A673 (cell line): ENCODE results near the gene FEM1A. TPM values are rescaled to one million over a fixed set of nuclear protein-coding genes. Genes with fewer than 3 reads are reported as not detected.

Source experiments
- BruUV-seq: library from RNA; stranded (reverse); fragments of 400-500 nt; replicated peaks from 2 replicates; lab custom pipeline; 2021; lab: Mats Ljungman, UMichigan
- CTCF ChIA-PET: fragments of 300-600 bp; sonication (Branson Sonifier 250); formaldehyde crosslinking; loops from one replicate; lab custom pipeline; 2022; ENCODE audit warnings: antibody characterized with exemption; lab: Charles Lee
- POLR2A ChIA-PET: fragments of 300-600 bp; sonication (Branson Sonifier 250); formaldehyde crosslinking; loops from one replicate; lab custom pipeline; 2022; ENCODE audit warnings: antibody characterized with exemption; ENCODE audit not compliant: low non-redundant PET; lab: Charles Lee
- DNase-seq: peaks from one replicate; pipeline ENCODE4 v3.0.0-alpha.2; 2015; ENCODE audit warnings: low spot score
- H3K27ac ChIP-seq: fragments of 200-600 bp; sonication (generic); 2 replicates; pipeline ENCODE4 v1.5.1; 2016; ENCODE audit warnings: mixed run types, low read depth, mild to moderate bottlenecking, mixed read lengths, antibody characterized with exemption, low read length; ENCODE audit not compliant: poor library complexity, severe bottlenecking
- H3K27me3 ChIP-seq: fragments of 200-600 bp; sonication (generic); replicated peaks from 2 replicates; pipeline ENCODE4 v1.6.1; 2017; ENCODE audit warnings: mixed run types, low read depth, mild to moderate bottlenecking, mixed read lengths, antibody characterized with exemption, low read length; ENCODE audit not compliant: insufficient read depth, poor library complexity
- H3K36me3 ChIP-seq: fragments of 200-600 bp; sonication (generic); 2 replicates; pipeline ENCODE4 v1.6.1; 2016; ENCODE audit warnings: mixed run types, mild to moderate bottlenecking, mixed read lengths, antibody characterized with exemption, low read length; ENCODE audit not compliant: insufficient read depth, poor library complexity, severe bottlenecking
- H3K4me1 ChIP-seq: fragments of 200-600 bp; sonication (generic); 2 replicates; pipeline ENCODE4 v1.6.1; 2017; ENCODE audit warnings: mixed run types, mild to moderate bottlenecking, mixed read lengths, antibody characterized with exemption, low read length; ENCODE audit not compliant: insufficient read depth, poor library complexity, severe bottlenecking
- H3K4me3 ChIP-seq: fragments of 200-600 bp; sonication (generic); 2 replicates; pipeline ENCODE4 v1.5.1; 2016; ENCODE audit warnings: low read depth, mixed run types, mild to moderate bottlenecking, mixed read lengths, low read length; ENCODE audit not compliant: poor library complexity, severe bottlenecking
- H3K9me3 ChIP-seq: fragments of 200-600 bp; sonication (generic); 2 replicates; pipeline ENCODE4 v1.6.1; 2016; ENCODE audit warnings: mixed run types, low read depth, mild to moderate bottlenecking, mixed read lengths, antibody characterized with exemption, low read length; ENCODE audit not compliant: poor library complexity, severe bottlenecking
- CTCF ChIP-seq: fragments of 300-800, 200-600 bp; sonication (generic); conservative IDR thresholded peaks from 2 replicates; pipeline ENCODE4 v1.5.1; 2017; ENCODE audit warnings: low read depth, mild to moderate bottlenecking, antibody characterized with exemption, low read length, moderate library complexity, mixed read lengths
- EZH2 ChIP-seq: fragments of 200-600 bp; sonication (generic); IDR thresholded peaks from 2 replicates; pipeline ENCODE4 v1.6.1; 2017; ENCODE audit warnings: borderline replicate concordance, low read depth, mild to moderate bottlenecking, mixed read lengths, antibody characterized with exemption, low read length; ENCODE audit not compliant: poor library complexity, severe bottlenecking
- intact Hi-C: fragments of 100-400 bp; cut with micrococcal nuclease; formaldehyde crosslinking; loops from one replicate; pipeline ENCODE4 v1.10.0; 2022; ENCODE audit not compliant: unreplicated experiment
- total RNA-seq: library from RNA; stranded (reverse); gene quantifications from 2 replicates; pipeline ENCODE4 v1.2.3, GENCODE V29; 2021

Gene FEM1A
- total RNA-seq, 1 experiment from 2014 or later: 18.9 TPM

DNA sequence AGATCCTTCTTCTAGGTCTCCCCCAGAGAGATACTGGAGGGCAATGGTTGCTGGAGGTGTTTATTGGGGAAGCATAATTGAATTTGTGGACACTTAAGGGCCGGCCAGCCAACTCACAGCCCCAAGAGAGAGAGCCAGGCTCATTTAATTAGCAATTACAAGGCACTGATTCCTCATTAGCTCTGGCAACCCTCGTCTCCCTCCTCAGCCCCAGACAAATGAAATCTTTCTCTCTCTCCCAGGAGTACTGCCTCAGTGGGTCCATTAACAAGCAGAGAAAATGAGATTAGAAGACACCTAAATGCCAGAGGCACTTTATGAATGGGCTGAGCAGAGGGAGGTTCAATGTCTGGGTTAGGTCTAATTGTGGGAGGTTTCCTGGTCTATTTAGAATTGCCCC is 19.0 kb upstream of the FEM1A start:
- H3K4me3 ChIP-seq: no peak overlapping the region
- no peak overlapping the region for H3K27ac ChIP-seq
- no peaks in the 10 kb centered on the region for H3K9me3 ChIP-seq
- intact Hi-C loops: no loop called here
- TF ChIP-seq CTCF (no peak), EZH2 (no peak)
- peaks cover 26% of the 10 kb centered on the region for H3K27me3 ChIP-seq
- DNase-seq: no peak
- POLR2A ChIA-PET: no interaction called here
- H3K4me1 ChIP-seq: no peaks in the 10 kb centered on the region
- H3K36me3 ChIP-seq: no peaks in the 10 kb centered on the region
- CTCF ChIA-PET: no interaction called here
- no TSS peak for BruUV-seq

DNA sequence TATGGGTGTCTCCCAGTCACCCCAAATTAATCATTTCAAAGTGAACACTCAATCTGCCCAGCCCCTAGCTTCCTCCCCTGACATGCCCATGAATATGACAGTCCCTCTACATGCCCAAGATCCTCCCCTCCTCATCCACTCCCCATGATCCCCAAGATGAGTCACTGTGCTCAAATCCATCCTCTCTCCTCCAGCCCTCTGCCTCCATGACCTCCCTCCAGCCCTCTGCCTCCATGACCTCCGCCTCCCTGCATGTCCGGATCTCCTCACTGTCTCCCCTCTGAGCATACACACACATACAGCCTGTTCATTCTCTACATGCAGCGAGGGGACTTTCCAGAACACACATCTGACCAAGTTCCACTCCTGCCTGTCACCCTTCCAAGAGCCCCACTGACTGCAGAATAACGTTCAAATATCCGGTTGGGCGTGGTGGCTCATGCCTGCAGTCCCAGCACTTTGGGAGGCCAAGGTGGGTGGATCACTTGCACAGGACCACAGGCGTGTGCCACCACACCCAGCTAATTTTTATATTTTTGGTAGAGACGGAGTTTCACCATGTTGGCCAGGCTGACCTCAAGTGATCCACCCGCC is 18.4 kb upstream of the FEM1A start:
- intact Hi-C loops: no loop called here
- no peak for TF ChIP-seq EZH2
- no peak for TF ChIP-seq CTCF
- peaks cover 31% of the 10 kb centered on the region for H3K27me3 ChIP-seq
- H3K4me3 ChIP-seq: no peak overlapping the region
- no peaks in the 10 kb centered on the region for H3K9me3 ChIP-seq
- ChIA-PET CTCF (no interaction called here), POLR2A (no interaction called here)
- H3K4me1 ChIP-seq: no peaks in the 10 kb centered on the region
- no peak overlapping the region for H3K27ac ChIP-seq
- H3K36me3 ChIP-seq: no peaks in the 10 kb centered on the region
- BruUV-seq: no TSS peak
- no peak for DNase-seq

DNA sequence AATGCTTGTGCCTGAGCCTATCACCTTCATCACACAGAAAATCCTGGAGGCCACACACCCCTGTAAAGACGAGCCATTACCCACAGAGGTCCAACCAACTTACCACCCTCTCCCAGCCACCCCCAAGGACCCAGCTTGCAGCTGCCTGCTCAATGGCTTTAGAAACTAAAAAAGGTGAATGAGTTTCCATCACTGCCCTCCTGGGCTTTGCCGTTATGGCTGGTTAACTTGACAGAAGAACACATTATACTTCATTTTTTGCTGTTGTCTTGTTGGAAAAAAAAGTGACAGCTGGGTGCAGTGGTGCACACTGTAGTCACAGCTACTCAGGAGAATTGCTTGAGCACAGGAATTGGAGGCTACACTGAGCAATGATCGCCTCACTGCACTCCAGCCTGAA is 17.4 kb upstream of the FEM1A start:
- TF ChIP-seq EZH2 (no peak), CTCF (no peak)
- Histone ChIP-seq H3K27me3 (peaks cover 34% of the 10 kb centered on the region), H3K27ac (no peak overlapping the region), H3K9me3 (no peaks in the 10 kb centered on the region), H3K4me3 (no peak overlapping the region), H3K36me3 (no peaks in the 10 kb centered on the region), H3K4me1 (no peaks in the 10 kb centered on the region)
- no TSS peak for BruUV-seq
- CTCF ChIA-PET: no interaction called here
- intact Hi-C loops: no loop called here
- POLR2A ChIA-PET: no interaction called here
- DNase-seq: no peak
